GM15510 (cell line): Measurements from ENCODE around the gene TUB.

Experiments used
- POLR2A ChIP-seq: IDR thresholded peaks from 3 replicates; pipeline ENCODE4 v1.6.1; 2011; ENCODE audit warnings: borderline replicate concordance; ENCODE audit not compliant: insufficient read length; ENCODE audit errors: extremely low read depth

Gene TUB

DNA sequence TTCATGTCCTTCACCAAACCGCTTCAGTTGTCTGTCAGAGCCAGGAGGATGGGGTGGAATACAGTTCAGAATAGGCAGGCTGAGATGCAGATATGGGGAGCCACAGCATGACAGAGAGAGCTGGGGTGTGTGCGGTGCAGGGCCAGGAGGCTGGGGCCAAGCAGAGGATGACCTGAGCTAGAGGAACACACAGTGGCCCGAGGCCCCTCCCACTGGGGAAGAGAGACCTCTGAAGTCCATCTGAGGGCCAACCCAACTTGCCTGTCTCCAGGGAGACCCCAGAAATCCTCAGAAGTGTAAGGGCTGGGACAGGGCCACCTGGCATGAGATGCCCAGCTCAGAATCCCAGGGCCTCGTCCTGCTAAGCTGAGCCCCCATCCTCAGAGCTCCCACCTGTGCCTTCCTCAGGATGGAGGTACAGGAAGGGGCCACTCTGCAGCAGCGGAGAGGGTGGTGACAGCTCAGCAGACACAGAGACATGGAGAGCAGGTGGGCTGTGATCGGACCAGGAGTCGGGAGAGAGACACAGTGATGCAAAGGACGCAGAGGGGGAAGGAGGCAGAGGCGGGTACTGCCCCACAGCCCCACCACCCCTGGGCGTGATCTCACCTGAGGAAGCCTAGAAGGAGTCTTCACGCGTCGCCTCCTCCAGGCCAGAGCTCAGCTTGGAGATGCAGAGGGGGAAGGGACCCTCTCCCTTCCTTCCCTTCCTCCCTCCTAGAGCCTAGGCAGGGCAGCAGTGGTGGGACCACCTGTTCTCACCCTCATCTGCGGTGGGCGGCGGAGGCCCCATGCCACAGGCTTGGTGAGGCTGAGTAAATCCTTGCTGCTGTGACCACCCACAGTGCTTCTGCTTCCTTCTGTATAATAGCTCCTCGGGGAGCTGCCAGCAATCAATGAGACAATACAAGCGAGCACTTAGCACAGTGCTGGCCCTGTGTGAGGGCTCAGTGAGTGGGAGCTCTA, 9.1 kb upstream of the TUB start:
- no peak for TF ChIP-seq POLR2A

DNA sequence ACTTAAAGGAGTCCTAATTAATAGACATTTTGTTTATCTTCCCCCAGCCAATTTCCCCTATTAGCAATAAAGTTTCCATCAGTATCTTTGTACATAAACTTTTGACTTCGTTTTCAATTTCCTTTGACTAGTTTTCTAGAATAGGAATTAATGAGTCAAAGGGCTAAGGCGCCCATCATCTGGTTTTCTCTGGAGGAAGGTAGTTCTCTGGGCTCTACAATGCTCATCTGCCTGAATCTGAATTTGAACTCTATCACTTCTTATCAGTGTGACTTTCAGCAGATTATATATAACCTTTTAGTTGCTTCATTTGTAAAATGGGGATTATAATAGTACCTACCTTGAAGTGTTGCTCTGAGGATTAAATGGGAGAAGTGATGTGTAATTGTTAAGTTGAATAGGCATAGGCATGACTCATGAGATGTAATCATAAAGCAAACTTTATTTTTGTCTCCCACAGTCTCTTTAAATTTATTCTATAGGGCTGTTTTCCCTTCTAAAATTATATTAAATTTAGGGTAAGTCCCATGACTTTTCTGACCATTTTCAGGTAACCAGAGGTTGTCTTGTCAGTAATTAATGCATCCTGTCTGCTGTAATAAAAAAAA, 5.8 kb upstream of the TUB start:
- no peak for TF ChIP-seq POLR2A

GRCh38 chr11:8079111-8079675, 1.8 kb upstream of the TUB start:
- TF ChIP-seq POLR2A = no peak

GRCh38 chr11:8080069-8080670, 841 bp upstream of the TUB start:
- no peak for TF ChIP-seq POLR2A

- no peak for TF ChIP-seq POLR2A
Measured at GRCh38 chr11:8081591-8082250, 710 bp downstream of the TUB start.

DNA sequence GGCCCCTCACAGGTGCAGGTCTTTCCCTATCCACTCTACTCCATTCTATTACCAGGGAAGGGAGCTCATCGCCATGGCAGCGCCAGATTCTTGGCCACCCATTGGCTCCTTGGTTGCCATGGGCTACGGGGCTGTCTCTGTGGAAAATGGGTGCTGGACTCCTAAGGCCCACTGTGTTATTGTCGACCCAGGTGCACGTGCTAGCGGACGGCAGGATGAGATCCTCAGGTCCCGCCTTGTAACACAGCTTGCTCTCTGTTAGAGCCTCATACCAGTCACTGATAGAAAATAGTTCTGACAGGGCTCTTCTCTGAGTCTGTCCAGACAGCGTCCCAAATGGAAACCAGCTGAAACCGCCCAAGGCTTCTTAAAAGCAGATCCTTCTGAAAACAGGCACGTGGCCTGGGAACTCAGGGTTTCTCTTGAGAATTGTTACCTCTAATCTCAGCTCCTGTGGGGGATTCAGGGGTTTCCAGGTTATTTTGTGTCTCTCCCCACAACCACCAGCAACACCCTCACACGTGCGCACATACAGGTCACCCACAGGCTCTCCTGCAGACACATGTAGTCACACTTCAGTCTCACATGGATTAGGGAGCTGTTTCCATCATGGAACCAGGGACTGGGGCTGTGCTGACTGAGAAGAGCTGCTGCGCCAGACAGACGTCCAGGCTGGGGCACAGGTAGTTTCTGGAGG, 1.5 kb downstream of the TUB start:
- TF ChIP-seq POLR2A = no peak

- TF ChIP-seq POLR2A = no peak
Measured at GRCh38 chr11:8083088-8083395, 2.0 kb downstream of the TUB start.

GRCh38 chr11:8083871-8084281, 2.9 kb downstream of the TUB start:
- no peak for TF ChIP-seq POLR2A

DNA sequence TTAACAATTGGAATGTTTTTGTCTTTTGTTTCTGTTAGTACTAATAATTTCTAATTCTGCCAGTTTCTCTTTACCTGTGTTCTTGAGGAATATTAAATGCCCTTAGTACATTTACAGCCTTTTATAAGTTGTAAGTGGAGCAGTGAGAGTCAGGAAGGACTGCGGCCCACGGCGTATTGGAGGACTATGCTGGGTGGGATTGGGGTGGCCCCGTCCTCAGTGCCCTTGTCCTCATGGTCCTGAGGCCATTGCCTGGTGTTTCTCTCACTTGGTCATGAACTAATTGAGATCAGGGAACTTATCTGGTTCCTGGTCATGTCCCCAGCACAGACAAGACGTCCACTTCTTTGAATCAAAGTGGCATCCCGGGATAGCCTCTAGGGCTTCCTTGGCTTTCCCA, 3.3 kb downstream of the TUB start:
- TF ChIP-seq POLR2A = no peak

GRCh38 chr11:8085011-8085645, 4.1 kb downstream of the TUB start:
- TF ChIP-seq POLR2A = no peak

DNA sequence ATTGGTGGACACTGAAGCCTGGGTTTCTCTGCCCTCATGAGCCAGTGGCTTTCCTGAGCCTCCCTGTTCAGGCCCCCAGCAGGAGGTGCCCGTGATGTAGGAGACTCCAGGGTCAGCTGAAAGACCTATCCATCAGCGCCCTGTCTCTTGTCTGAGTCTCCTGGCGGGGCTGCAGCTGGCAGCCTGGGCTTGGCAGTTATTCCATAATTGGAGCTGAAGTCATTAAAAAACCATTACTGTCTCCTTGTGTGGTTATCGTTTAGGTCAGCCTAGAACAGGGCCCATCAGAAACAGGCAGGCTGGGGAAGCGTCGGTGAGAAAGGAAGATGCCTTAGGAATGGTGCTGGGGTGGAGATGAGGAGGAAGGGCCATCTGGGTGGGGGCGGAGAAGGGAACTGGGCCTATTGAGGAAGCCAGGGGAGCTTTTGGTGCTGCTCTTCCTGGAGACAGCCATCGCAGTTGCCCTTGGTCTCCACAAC, 5.0 kb downstream of the TUB start:
- TF ChIP-seq POLR2A = no peak

- TF ChIP-seq POLR2A = no peak
Measured at GRCh38 chr11:8086571-8086970, 5.6 kb downstream of the TUB start.

- no peak for TF ChIP-seq POLR2A
Measured at GRCh38 chr11:8087185-8087584, 6.2 kb downstream of the TUB start.

DNA sequence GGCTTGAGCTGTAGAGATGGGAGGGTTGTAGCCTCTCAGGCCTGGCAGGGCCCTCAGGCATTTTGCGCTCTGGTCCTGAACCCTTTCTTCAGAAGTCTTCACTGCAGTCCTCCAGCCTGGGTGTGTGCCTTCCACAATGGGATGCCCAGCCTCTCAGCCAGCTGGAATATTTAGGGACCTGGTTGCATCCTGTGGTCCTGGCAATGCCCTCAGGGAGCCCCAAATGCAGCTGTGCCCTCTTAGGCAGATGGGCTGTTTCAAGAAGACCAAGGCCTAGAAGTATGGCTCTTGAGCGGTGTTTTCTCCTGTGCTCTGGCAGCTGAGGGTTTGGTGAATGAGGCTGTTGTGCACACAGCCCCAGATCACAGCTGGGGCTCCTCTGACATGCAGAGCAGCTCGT, 6.7 kb downstream of the TUB start:
- no peak for TF ChIP-seq POLR2A
